UCSD-AML1 (cell line): ENCODE results near the gene BNIP3.
"Not testable (repeated sequence)": the region's sequence is repeated elsewhere in the genome, so short reads cannot be mapped to it uniquely, and the experiment has no call there.

Source experiments
- DNase-seq: peaks from one replicate; lab custom pipeline; 2025; ENCODE audit not compliant: unreplicated experiment; lab: John Stamatoyannopoulos, UW

BNIP3 gene

GRCh38 chr10:132002004-132002403 lies 20.3 kb upstream of the BNIP3 start:
- no peak for DNase-seq

GRCh38 chr10:132001238-132001972 lies 19.7 kb upstream of the BNIP3 start:
- DNase-seq, result no peak

DNA sequence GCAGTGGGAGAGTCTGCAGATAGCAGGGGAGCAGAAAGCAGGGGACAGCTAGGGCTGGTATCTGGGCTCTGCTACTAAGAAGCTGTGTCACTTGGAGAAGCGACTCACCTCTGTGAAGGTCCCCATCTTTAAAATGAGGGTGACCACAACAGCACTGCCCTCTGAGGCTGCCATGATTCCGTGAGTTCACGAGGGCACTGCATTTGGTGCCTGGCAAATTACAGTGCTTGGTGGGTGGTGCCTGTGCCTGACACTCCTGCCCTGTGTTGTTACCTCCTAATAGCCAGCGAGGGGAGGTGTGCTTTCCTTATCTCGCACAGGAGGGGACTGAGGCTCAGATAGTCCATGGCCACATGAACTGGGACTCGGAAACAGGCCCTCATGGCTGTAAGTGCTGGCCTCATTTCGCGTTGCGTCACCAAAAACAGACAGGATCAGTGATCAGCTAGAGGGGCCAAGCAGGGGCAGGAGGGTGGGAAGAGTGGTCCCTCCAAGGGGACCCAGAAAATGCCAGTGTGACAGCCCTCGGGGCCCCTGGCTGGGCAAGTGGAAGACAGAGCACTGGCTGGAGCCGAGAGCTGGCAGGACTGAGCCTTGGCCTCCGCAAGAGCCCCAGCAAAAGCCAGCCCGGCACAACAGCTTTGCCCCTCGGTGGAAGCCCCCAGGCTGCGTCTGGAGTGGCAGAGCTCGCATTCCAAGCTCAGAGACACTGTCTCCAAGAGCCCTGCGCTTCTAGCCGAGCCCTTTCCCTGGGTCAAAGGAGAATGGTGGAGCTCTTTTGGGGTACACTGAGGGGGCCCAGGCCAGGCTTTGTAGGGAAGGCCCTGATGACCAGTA lies 17.3 kb upstream of the BNIP3 start:
- DNase-seq, result no peak

- no peak for DNase-seq
Measured at GRCh38 chr10:131998050-131998844, 16.5 kb upstream of the BNIP3 start.

GRCh38 chr10:131997366-131998049 lies 15.8 kb upstream of the BNIP3 start:
- no peak for DNase-seq

DNA sequence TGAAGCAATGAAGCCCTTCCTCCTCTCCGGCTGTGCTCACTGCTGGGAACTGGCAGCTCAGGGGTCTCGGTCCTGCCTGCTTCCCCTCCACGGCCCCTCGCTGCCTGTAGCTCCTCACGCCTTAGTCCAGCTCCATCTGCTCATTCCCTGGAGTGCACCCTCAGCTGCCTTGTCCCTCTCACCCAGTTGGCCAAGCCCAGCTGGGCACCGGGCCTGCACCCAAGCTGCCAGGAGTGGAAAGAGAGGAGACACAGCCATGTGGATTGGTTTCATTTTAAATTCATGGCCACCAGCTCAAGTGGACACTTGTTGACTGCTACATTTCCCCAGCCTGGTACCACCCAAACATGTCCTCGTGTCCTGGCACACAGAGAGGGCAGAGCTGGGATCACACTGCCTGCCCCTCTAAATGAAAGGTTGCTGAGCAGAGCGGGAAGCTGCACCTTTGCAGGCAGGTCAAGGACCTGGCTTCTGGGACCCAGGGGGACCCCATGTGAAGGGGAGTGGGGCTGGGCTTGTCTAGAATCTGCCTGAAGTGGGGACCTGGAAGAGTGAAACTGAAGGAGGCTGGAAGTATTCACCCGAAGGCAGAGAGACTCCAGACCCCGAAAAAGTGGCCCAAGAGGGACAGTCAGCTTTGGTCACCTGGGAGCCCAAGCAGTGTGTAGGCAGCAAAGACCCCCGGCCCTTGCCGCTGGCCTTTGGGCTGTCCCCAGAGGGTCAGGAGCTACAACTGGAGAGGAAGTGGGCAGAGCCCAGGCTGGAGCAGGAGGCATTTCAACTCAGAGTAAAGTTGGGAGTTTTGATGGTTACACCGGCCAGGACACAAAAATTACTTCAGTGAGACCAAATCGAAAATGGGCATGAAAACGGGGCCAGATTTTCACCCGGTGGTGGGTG lies 15.0 kb upstream of the BNIP3 start:
- no peak for DNase-seq

GRCh38 chr10:131994435-131994834 lies 12.7 kb upstream of the BNIP3 start:
- DNase-seq, result no peak

- DNase-seq, result no peak
Measured at GRCh38 chr10:131993275-131993674, 11.6 kb upstream of the BNIP3 start.

GRCh38 chr10:131991726-131992125 lies 10.0 kb upstream of the BNIP3 start:
- DNase-seq, result no peak

GRCh38 chr10:131987786-131988185 lies 6.1 kb upstream of the BNIP3 start:
- DNase-seq, result not testable (repeated sequence)

DNA sequence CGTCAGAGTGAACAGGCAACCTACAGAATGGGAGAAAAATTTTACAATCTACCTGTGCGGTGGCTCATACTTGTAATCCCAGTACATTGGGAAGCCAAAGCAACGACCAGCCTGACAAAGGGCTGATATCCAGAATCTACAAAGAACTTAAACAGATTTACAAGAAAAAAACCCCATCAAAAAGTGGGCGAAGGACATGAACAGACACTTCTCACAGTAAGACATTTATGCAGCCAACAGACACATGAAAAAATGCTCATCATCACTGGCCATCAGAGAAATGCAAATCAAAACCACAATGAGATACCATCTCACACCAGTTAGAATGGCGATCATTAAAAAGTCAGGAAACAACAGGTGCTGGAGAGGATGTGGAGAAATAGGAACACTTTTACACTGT lies 5.6 kb upstream of the BNIP3 start:
- not testable (repeated sequence) for DNase-seq

DNA sequence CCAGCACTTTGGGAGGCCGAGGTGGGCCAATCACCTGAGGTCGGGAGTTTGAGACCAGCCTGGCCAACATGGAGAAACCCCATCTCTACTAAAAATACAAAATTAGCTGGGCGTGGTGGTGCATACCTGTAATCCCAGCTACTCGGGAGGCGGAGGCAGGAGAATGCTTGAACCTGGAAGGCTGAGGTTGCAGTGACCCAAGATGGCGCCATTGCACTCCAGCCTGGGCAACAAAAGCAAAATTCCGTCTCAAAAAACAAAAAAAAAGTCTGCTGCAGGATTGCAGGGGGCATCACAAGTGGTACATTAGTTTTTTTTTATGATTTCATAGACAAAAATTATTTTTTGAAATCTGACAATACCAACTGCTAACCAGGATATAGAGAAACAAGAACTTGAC lies 5.1 kb upstream of the BNIP3 start:
- DNase-seq, result not testable (repeated sequence)

DNA sequence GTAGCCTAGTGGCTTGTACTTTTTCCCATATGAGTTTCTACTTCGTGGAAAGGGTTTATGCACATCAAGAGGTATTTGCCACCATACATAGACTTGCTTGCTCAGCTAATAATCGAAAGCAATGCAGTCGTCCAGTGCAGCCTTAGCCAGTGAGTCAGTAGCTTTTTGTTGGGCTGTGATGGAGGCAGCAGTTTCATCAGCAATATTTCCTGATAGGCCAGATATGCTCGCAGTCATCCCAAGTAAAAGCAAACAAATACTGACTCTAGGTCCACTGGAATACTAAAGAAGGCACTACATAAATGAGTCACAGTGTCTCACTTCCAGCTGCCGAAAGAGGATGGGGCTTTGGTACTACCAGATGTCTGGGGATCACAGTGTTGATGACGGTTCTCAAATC lies 2.1 kb upstream of the BNIP3 start:
- no peak for DNase-seq

GRCh38 chr10:131982796-131983195 lies 1.1 kb upstream of the BNIP3 start:
- DNase-seq, result no peak

DNA sequence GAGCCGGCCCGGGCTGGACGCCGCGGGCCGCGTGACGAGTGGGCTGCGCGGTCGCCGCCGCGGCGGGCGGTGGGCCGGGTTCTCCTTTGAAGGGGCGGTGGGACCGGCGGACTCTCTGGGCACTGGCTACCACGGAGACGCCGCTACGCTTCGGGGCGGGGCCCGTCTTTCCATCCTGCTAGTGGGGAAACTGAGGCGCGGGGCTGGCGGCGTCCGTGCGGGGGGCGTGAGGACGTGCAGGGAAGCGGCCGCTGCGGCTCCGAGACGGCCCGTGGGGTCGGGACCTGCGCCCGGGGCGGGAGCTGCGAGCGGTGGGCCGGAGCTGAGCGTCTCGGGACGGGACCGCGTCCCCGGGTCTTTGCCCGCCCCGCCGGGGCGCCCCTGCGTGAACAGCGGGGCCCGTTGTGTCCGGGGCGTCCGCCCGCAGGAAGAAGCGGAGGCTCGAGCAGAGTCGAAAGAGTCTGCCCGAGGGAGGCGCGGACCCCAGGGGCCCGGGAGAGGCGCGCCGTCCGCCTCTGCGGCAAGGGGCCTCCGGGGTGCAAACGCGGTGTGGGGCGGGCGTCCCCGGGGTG lies 548 bp upstream of the BNIP3 start:
- no peak for DNase-seq

DNA sequence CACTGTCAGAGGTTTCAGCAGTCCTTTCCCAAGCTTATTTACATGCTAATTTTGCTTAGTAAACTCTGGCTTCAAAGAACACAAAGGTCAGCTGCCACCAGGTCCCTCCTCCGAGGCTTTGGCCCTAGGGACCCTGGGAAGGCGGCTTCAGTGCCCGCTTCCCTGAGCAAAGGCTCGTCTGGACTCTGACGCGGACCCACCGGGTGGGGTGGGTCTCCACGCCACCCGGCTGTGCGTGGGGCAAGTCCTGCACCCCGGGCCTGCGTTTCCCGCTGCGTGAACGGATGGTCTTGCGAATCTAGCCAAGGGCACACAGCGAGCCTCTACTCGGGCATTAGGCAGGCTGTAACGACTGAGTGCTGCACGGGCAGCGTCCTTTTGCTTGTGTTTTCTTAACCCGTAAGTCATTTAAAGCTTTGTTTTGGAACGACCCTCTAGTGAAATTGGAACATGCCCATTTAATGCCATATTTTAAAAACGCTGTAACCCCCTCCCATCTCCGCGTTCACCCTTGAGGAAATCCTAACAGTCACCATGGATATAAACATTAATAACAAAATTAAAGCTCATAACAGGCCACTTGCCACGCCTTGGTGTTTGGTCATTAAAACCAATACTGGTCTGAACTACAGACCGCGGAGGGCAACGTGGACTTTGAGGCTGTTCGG lies 828 bp downstream of the BNIP3 start:
- DNase-seq, result no peak

DNA sequence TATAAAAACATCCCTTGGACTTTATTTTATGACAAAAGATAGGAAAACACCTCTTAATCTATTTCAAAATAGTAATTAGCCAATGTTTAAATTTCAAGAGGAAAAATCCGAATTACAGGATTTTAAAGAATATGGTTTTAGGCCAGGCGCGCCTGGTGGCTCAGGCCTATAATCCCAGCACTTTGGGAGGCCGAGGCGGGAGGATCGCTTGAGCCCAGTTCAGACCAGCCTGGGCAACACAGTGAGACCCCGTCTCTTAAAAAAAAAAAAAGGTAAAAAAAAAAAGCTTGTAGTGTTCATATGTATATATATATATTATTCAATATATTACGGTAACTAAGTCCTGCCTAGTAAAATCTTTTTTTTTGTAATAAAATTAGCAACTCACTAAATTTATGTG lies 1.4 kb downstream of the BNIP3 start:
- no peak for DNase-seq

GRCh38 chr10:131979821-131980270 lies 1.9 kb downstream of the BNIP3 start:
- DNase-seq, result no peak

DNA sequence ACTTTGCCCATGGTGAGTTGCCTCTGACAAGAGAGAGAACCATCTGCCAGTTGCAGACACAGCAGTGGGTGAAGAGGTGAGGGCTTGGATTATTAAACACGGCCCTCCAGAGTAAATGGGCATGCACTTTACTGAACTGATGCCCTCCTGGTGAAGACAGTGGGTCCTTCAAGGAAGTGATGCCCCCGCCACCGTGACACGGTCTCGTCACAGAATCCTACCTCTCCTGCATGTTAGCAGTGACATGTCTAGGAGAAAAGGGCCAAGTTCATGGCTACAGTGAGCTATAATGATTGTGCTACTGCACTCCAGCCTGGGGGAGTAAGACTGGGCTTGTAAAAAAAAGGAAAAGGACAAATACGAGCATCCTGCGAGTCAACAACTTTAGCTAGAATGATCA lies 2.4 kb downstream of the BNIP3 start:
- no peak for DNase-seq
